CD4-positive, alpha-beta T cell treated with Interferon gamma for 1 hour (primary cell): ENCODE results near the gene PIP4K2C.
A peak's percentile ranks its signal among the peaks of the same experiment; 100 is the strongest.
"Not testable (repeated sequence)": the region's sequence is repeated elsewhere in the genome, so short reads cannot be mapped to it uniquely, and the experiment has no call there.

Experiments
- DNase-seq: peaks from one replicate; pipeline ENCODE4 v3.0.0-alpha.2; 2020

The PIP4K2C gene

GRCh38 chr12:57623811-57624390 lies 32.9 kb downstream of the PIP4K2C start:
- DNase-seq: no peak

GRCh38 chr12:57624441-57625220 lies 33.6 kb downstream of the PIP4K2C start:
- DNase-seq: no peak

- DNase-seq: no peak
These were observed 34.5 kb downstream of the PIP4K2C start for GRCh38 chr12:57625261-57626032.

DNA sequence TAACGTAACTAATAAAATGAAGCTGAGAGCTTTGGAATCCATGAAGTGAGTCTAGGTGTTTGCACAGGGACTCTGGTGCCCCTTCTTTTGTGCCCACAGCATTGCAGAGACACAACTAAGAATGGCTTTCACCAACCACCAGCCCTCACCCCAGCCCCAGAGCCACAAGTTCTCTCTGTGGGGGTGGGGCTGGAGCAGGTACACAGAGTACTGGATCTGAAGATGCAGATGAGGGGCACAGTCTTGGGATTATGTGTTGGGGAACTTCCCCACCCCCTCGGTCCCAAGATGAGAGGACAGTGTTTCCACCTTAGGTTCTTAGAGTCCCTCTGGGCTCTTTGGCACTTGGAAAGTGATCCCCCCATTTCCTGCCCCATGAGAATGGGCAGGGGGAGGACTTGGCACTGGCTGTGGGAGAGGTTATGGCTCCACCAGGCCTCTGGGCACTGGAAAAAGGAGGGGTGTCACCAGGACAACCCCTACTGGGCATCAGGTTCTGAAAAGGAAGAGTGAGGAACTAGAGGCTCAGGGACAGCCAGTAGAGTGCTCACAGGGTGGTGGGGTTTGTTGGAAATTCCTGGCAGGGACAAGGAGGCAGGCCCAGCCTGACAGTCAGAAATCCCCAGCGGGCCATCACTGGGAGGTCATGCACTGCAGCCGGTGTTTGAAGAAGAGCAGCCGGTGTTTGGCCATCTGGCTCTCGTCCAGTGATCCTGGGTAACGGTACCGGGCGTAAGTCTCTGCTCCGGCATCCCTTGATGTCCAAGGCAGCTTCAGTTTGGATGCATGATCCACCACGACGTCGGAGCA lies 35.3 kb downstream of the PIP4K2C start:
- DNase-seq: no peak

DNA sequence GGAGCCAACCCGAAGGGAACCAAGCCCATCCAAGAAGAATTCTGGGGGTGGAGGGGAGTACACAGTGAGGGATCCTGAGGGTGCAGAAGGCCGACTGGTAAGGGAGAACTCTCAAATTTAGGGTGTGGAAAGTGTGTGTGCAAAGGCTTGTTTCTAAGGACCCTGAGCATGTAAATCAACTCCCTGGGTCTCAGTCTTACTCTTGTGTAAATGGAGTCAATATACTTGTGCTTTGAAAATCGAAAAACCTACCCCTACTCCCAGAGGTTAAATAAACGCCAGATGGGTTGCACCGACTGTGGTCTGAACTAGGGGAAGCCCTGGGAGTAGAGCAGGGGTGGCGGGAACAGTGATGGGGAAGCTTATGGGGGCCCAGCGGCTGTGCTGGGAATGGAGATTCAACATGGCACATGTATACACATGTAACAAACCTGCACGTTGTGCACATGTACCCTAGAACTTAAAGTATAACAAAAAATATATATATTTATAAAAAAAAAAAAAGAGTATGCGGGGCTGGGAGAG lies 36.0 kb downstream of the PIP4K2C start:
- DNase-seq: no peak

GRCh38 chr12:57627501-57628279 lies 36.7 kb downstream of the PIP4K2C start:
- no peak for DNase-seq

DNA sequence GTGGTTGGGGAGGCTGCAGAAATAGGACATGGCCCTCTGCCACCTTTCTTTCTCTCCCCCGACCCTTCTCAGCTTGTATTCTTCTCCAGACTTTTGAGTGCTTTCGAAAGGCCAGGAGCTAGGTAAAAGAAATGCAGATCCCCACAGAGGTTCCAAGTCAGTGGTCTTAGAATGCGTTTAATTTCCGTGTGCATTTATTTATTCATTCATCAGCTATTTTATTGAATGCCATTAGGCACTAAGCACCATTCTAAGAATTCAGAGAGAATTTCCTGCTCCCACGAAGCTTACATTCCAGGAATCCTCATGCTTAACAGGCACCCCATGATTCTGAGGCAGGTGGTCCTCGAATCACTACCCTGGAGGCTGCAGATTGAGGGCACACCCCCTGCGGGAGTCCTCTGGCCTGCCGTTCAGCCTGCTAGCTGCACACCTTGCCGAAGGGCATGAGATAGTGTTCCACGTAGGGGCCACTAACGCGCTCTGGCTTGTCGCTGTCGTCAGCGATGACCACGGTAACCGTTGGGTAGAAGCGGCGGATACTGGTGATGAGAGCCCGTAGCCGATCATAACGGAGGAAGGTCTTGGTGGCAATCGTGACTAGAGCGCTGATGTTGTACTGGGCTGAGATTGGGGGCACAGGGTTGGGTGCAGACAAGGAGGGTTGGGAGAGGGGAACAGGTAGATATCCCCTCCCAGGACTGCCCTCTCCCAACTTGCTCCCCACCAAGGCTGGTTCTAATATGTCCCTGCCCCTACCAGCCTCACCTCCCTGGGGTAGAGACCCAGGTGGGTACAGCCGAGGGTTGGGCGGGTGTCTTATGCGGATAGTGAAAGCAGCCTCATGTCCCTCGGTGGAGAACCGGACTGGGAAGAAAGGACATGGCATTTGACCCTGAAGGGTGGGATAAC lies 37.5 kb downstream of the PIP4K2C start:
- DNase-seq: no peak

DNA sequence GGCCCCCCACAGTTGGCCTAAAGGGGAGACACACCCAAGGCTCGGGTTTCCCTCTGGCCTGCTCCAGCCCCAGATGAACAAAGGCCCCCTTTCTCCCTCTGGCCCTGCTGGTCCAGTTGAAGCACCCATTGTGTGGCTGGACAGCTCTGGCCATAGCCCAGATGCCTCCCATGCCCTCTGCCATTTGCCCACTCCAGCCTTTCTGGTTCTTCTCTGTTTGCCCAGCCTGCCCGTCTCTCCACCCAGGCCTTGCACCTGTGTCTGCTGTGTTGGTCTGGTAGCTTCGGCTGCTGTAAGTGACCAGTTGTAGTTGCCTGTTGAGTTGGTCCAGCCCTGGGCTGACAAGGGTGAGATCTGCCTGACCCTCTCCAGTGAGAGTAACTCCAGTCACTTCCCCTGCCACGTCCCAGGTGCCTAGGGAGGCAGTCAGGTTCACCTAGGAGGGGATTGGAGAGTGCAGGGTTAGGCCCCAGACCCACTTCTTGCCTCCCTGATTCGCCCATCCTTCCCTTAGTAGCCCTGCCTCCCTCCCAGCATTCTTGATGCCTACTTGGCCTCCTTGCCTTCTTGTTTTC lies 39.0 kb downstream of the PIP4K2C start:
- DNase-seq: no peak

GRCh38 chr12:57630891-57631433 lies 40.0 kb downstream of the PIP4K2C start:
- DNase-seq: no peak

DNA sequence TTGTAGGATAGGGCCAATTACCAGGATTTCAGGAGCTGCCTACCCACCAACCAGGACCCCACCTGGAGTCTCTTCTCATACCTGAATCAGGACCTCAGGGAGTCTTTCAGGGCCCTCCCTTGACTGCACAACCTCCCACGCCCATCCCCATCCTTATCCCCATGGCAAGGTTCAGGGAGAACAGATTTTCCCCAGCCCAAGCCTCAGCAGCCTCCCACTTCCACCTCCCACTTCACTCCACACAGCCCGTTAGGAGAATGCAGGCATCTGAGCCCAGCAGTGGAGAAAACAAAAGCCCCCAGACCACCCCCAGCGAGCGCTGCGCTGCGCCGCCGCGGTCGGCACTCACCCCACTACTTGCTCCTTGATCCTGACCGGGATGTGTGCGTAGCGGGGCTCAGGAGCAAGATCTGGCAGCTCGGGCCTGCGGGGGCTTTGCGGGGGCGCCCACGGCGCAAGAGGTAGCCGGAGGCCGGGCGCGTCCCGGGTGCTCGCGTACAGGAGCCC lies 40.6 kb downstream of the PIP4K2C start:
- DNase-seq: no peak

DNA sequence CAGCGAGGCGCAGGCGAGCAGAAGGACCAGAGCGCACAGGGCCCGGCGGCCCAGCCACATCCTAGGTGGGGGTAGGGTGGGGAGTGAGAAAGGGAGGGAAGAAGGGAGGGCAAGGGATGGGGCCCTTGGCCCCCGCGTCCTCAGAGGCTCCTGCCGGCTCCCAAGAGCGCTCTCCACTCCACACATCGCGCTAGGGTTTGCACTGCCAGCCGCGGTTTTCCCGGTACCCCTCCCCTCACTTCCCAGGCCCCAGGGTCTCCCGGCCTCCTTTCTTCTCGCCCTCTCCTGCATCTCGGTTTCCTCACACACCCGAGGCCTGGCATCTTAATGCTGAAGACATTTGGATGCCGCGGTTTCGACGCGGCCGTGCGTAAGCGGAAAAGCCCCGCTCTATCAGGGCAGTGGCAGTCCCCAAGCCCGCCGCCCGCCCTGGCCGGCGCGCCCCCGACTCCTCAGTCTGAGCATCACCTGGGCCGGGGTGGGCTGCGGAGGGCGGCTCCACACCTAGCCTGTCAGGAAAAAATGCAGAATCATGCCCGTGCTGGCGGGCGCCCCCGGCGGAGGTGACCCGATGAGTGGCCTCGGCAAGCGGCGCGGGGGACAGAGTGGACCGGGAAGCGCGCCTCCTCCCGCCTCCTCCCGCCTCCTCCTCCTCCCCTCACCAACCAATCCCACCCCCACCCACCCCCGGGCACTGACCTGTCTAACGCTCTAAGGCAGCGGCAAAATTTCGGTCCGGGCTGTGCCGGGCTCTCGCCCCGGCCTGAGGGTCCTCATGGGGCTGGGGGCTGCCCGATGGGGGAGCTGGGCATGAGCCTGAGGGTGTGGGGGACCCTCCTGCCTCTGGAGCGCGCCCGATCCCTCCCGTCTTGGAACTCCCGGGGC lies 41.3 kb downstream of the PIP4K2C start:
- DNase-seq: no peak

GRCh38 chr12:57632958-57633840 lies 42.2 kb downstream of the PIP4K2C start, which contains the start of gene B4GALNT1:
Gene B4GALNT1 (minus strand): TSS chr12:57633201. CDS start chr12:57632132, 1,069 bp downstream.
- DNase-seq: peak; percentile 61

DNA sequence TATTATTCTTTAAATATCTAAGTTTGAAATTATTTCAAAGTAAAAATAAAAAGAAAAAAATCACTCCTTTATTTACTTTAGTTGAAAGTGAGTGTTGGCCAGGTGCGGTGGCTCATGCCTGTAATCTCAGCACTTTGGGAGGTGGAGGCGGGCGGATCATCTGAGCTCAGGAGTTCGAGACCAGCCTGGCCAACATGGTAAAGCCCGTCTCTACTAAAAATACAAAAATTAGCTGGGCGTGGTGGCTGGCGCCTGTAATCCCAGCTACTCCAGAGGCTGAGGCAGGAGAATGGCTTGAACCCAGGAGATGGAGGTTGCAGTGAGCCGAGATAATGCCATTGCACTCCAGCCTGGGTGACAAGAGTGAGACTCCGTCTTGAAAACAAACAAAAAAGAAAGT lies 45.7 kb downstream of the PIP4K2C start:
- DNase-seq: not testable (repeated sequence)

DNA sequence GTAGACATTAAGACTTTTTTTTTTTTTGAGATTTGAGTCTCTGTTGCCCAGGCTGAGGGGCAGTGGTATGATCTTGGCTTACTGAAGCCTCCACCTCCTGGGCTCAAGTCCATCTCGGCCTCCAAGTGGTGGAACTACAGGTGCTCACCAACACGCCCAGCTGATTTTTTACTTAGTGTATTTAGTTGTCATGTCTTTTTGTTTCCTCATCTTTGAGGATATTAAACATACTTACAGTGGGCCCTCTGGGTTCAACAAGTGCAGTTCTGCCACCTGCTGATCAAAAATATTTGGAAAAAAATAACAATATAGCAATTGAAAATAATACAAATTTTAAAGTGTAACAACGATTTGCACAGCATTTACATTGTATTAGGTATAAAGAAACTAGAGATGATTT lies 46.4 kb downstream of the PIP4K2C start:
- no peak for DNase-seq

- no peak for DNase-seq
These were observed 47.1 kb downstream of the PIP4K2C start for GRCh38 chr12:57638096-57638495.

DNA sequence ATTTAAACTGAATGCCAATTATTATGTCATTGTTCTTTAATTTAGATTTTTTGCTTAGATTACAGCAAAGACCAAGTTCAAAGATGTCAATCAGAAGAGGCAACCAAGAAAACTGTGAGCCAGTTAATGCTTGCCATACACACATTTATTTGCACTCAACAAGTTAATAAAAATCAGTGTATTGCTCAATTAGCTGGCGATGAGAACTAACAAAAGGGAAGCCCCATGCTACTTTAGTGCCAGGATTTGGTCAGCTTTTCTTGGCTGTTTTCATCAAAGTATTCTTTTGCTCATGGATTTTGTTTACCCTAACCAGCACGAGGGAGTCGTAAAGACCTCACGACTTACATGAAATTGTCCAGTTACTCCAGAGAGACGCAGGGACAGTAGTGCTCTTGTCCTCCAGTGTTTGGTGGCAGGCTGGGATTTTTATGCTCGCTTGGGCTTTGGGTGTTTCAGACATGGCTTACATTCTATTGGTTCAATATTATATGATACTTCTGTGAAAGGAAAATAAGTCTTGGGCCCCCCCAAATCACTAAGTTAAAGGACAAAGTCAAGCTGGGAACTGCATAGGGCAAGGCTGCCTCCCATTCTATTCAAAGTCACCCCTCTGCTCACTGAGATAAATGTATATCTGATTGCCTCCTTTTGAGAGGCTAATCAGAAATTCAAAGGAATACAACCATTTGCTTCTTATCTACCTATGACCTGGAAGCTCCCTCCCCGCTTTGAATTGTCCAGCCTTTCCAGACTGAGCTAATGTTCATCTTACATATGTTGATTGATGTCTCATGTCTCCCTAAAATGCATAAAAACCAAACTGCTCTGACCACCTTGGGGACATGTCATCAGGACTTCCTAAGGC lies 49.4 kb downstream of the PIP4K2C start:
- DNase-seq: no peak
